ENCODE data around the gene NKX1-1.

DNA sequence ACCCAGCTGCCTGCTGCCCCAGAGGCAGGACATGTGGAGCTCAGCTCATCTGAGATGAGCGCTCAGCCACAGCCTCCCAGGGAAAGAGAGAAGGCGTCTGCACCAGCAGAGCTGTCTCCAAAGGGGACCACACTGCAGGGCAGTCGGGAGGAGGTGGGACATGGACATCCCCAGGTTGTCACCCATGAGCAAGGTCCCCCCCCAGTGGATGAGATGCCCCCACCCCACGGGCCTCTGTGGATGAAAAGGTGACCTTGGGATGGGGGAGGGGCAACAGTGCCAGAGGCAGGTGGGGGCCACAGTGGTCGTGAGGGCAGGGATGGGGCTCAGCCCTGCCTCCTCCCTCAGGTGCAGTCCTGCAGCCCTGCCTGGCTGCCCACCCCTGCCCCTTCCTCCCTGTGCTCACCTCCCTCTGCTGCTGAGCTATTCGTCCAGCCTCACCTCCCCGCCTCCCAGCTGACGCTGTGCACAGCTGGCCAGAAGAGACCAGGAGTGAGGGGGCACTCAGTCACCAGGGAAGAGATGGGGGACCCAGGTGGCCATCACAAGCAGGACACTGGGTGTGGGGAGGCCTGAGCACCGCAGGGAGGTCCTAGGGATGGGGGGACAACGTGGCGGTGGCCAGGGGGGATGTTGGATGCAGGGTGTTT lies 9.3 kb downstream of the NKX1-1 start:
- TF ChIP-seq, protein P1, sequence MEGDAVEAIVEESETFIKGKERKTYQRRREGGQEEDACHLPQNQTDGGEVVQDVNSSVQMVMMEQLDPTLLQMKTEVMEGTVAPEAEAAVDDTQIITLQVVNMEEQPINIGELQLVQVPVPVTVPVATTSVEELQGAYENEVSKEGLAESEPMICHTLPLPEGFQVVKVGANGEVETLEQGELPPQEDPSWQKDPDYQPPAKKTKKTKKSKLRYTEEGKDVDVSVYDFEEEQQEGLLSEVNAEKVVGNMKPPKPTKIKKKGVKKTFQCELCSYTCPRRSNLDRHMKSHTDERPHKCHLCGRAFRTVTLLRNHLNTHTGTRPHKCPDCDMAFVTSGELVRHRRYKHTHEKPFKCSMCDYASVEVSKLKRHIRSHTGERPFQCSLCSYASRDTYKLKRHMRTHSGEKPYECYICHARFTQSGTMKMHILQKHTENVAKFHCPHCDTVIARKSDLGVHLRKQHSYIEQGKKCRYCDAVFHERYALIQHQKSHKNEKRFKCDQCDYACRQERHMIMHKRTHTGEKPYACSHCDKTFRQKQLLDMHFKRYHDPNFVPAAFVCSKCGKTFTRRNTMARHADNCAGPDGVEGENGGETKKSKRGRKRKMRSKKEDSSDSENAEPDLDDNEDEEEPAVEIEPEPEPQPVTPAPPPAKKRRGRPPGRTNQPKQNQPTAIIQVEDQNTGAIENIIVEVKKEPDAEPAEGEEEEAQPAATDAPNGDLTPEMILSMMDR (IDR thresholded peaks at IDR 0.05; ENCODE audit: low read depth, low read length, poor library complexity, severe bottlenecking), result no peak
- TF ChIP-seq EZH2phosphoT487 (IDR thresholded peaks at IDR 0.05; ENCODE audit: borderline replicate concordance, low read length), result no peak
